GM13976 (cell line): Measurements from ENCODE around the gene KRT80.

Experiments used
- DNase-seq: peaks from one replicate; pipeline ENCODE4 v3.0.0; 2012; ENCODE audit warnings: low spot score
- CTCF ChIP-seq: IDR thresholded peaks from 2 replicates; pipeline ENCODE4 v1.5.1; 2012; ENCODE audit warnings: borderline replicate concordance, mild to moderate bottlenecking; ENCODE audit not compliant: insufficient read depth; ENCODE audit errors: extremely low read depth, missing control alignments, control extremely low read depth
- in situ Hi-C: fragments of 300-500 bp; cut with MboI; formaldehyde crosslinking; loops from one replicate; pipeline ENCODE4 v1.12.0; 2022; ENCODE audit warnings: low sequenced_read_pairs, mixed read lengths, inconsistent platforms; ENCODE audit not compliant: unreplicated experiment

KRT80 gene

DNA sequence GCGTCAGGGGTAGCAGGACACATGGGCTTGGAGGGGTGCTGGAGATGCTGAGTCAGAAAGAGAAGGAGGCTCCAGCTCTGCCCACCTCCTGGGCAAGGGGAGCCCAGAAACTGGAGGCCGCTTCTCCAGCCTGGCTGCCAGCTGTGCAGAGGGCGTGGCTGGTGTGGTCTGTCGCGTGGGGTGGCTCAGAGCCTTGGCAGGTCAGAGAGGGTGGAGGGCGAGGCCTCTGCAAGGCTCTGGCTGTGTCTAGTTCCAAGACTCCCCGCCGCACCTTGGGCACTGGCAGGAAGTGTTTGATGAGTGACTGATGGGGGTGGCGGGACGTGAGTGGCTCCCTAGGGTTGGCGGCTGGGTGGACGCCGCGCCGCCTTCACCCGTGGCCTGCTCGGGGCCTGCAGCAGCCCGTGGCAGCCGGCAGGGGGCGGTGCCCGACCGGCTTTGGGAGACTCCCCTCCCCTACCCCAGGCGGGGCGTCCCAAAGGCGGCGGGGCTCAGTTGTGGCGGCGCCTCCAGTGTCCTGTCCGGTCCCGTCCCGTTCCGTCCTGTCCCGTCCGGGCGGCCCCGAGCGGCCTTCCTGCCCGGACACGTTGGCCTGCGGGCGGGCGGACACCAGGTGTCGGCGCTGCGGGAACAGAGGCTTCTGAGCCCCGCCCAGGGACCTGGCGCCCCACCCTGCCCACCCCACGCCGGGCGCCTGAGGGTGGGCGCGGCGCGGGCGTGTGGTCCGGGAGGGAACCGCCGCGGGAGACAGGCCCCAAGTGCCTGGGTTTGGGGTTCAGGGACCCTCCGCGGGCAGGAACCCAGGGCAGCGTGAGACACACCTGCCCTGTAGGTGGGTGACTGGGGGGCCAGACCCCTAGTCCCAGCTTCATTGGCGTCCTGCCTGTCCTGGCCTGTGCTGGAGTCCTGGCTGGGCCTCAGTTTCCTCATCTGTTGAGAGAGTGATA, 39.7 kb downstream of the KRT80 start:
- in situ Hi-C loops = no loop called here

GRCh38 chr12:52151153-52151836, 40.5 kb downstream of the KRT80 start:
- DNase-seq = no peak
- no peak for TF ChIP-seq CTCF
- in situ Hi-C loops = no loop called here

More for the DNA sequence above, 39.7 kb downstream of the KRT80 start:
- TF ChIP-seq CTCF = peak; percentile 68
- DNase-seq = peak; percentile 86

- in situ Hi-C loops = no loop called here
- no peak for DNase-seq
These were observed 42.1 kb downstream of the KRT80 start for GRCh38 chr12:52149651-52150241.

DNA sequence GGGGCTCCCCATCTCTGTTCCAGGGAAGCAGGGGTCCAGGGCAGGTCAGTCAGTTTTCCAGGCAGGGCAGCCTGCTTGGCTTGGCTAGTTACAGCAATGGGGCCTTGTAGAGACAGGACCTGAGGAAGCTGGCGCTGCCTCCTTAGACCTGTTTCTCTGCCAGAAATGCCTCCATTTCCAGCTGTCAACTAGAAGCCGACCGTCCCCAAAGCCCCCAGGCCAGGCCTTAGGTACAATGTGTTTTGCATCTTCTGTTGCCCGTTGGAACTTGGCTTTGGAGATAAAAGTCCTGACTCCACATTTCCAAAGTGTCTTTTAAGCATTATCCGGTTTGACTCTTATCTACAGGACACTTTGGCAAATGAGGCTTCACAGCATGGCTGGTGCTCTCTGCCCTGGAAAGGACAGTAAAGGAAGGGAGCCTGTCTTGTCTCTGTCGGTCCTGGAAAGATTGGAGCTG, 42.6 kb downstream of the KRT80 start:
- in situ Hi-C loops = no loop called here
- DNase-seq = no peak
- TF ChIP-seq CTCF = no peak

More at GRCh38 chr12:52149651-52150241, 42.1 kb downstream of the KRT80 start:
- no peak for TF ChIP-seq CTCF

GRCh38 chr12:52148464-52149181, 43.2 kb downstream of the KRT80 start:
- in situ Hi-C loops = no loop called here
- no peak for TF ChIP-seq CTCF
- no peak for DNase-seq
